Measurements from ENCODE around the gene ADAMTSL1. TPM values are rescaled to one million over a fixed set of nuclear protein-coding genes. Genes with fewer than 3 reads are reported as not detected.

Gene ADAMTSL1
- total RNA-seq, 1 experiment from 2014 or later, result not detected

GRCh38 chr9:18596920-18597319, 123.0 kb downstream of the ADAMTSL1 start:
- no peaks in the 10 kb centered on the region for H3K27me3 ChIP-seq (ENCODE audit: insufficient read depth, low read length)
- no peaks in the 10 kb centered on the region for H3K9me2 ChIP-seq (ENCODE audit: insufficient read depth)
- H4K20me1 ChIP-seq (ENCODE audit: insufficient read depth), result no peaks in the 10 kb centered on the region
- BruUV-seq (replicated peaks), result no TSS peak
- ChIA-PET RAD21 (ENCODE audit: low non-redundant PET in 1 of 2, low total read pairs in 2 of 2, uncharacterized antibody in 2 of 2, unreplicated experiment in 2 of 2) (no interaction called here), CTCF (no interaction called here), POLR2A (no interaction called here)
- no peak overlapping the region for H2AFZ ChIP-seq (ENCODE audit: low read depth, low read length, poor library complexity, severe bottlenecking)
- TF ChIP-seq POLR2A (IDR thresholded peaks at IDR 0.05; ENCODE audit: borderline replicate concordance, extremely low read depth, insufficient read depth, insufficient read length) (no peak), ZFX (IDR thresholded peaks at IDR 0.05) (no peak), SP1 (IDR thresholded peaks at IDR 0.05; ENCODE audit: low read depth) (no peak), MAX (IDR thresholded peaks at IDR 0.05) (no peak), CTCF (IDR thresholded peaks at IDR 0.05 in 2 of 3, conservative IDR thresholded peaks at IDR 0.05 in 1 of 3; ENCODE audit: borderline replicate concordance in 1 of 3, insufficient read depth in 1 of 3, low read depth in 2 of 3, low read length in 2 of 3) (no peak), EZH2 (IDR thresholded peaks at IDR 0.05) (no peak), FOSL1 (IDR thresholded peaks at IDR 0.05; ENCODE audit: low read depth) (no peak), JUND (IDR thresholded peaks at IDR 0.05) (no peak), EZH2phosphoT487 (IDR thresholded peaks at IDR 0.05; ENCODE audit: borderline replicate concordance) (no peak), SRF (IDR thresholded peaks at IDR 0.05; ENCODE audit: low read depth) (no peak), RAD21 (IDR thresholded peaks at IDR 0.05; ENCODE audit: low read depth) (no peak), ZNF274 (IDR thresholded peaks at IDR 0.05; ENCODE audit: low read depth, low read length) (no peak), TCF7L2 (IDR thresholded peaks at IDR 0.05; ENCODE audit: borderline replicate concordance, extremely low read depth, insufficient read depth, insufficient read length) (no peak), CEBPB (IDR thresholded peaks at IDR 0.05; ENCODE audit: low read depth) (no peak), YY1 (IDR thresholded peaks at IDR 0.05; ENCODE audit: extremely low read depth, insufficient replicate concordance, low read depth, low read length) (no peak), CBX3 (IDR thresholded peaks at IDR 0.05; ENCODE audit: low read depth) (no peak)
- no peak overlapping the region for H3K4me2 ChIP-seq (ENCODE audit: low read length)
- no peaks in the 10 kb centered on the region for H3K79me2 ChIP-seq (ENCODE audit: insufficient read depth, low read length)
- no peak overlapping the region for H3K9ac ChIP-seq (ENCODE audit: low read length)
- ATAC-seq (no peak), DNase-seq (ENCODE audit: low read depth, low spot score) (no peak)
- no peaks in the 10 kb centered on the region for H3K36me3 ChIP-seq (ENCODE audit: control insufficient read depth in 1 of 2, insufficient read depth in 2 of 2, low read length in 2 of 2)
- no peaks in the 10 kb centered on the region for H3K4me1 ChIP-seq (ENCODE audit: control insufficient read depth in 1 of 2, insufficient read depth in 2 of 2, low read length in 2 of 2)
- H3K4me3 ChIP-seq (replicated peaks in 1 of 2; ENCODE audit: low read depth in 1 of 2, low read length in 2 of 2), result no peak overlapping the region
- intact Hi-C loops (cut with micrococcal nuclease), result no loop called here
- no peak overlapping the region for H3K27ac ChIP-seq (ENCODE audit: low read depth, low read length)
- no peaks in the 10 kb centered on the region for H3K9me3 ChIP-seq (ENCODE audit: control insufficient read depth in 1 of 2, insufficient read depth in 1 of 2, low read depth in 1 of 2, low read length in 2 of 2)
